B cell (primary cell): ENCODE measurements around the gene KHNYN. TPM values are rescaled to one million over a fixed set of nuclear protein-coding genes. Genes with fewer than 3 reads are reported as not detected.

ENCODE experiments used
- ATAC-seq: fragments of 200-7000 bp; cut with Tn5 transposase; one replicate; pipeline ENCODE4 v1.10.0; 2021; ENCODE audit warnings: low read depth, mild to moderate bottlenecking, moderate number of reproducible peaks, moderate library complexity
- CTCF ChIA-PET: fragments of 350-600 bp; sonication (Branson Sonifier 250); formaldehyde crosslinking; loops from one replicate; lab custom pipeline; 2021; ENCODE audit warnings: antibody characterized with exemption, inconsistent platforms; lab: Charles Lee
- POLR2A ChIA-PET: fragments of 350-600 bp; sonication (Branson Sonifier 250); formaldehyde crosslinking; loops from one replicate; lab custom pipeline; 2021; ENCODE audit warnings: antibody characterized with exemption; lab: Charles Lee
- DNase-seq: peaks from one replicate; pipeline ENCODE4 v3.0.0; 2013
- H2AFZ ChIP-seq: 2 replicates; pipeline ENCODE4 v1.6.1; 2012; ENCODE audit warnings: mild to moderate bottlenecking, low read depth, low read length; ENCODE audit not compliant: insufficient read depth, poor library complexity, severe bottlenecking
- H3K27ac ChIP-seq, 2 donors: 1 replicate in 1 of 2; 2 replicates in 1 of 2; pipeline ENCODE4 v1.5.1; 2012 to 2013; ENCODE audit warnings: low read length in 2 of 2, mild to moderate bottlenecking in 2 of 2, moderate library complexity in 1 of 2
- H3K27me3 ChIP-seq, 4 experiments: fragments of 200-600 bp in 1 of 4; sonication (generic) in 1 of 4; replicated peaks in 1 of 4; 1 replicate in 2 of 4; 2 replicates in 2 of 4; pipeline versions ENCODE4 v1.6.1 to v1.7.0; 2013 to 2016; ENCODE audit warnings: low read length in 3 of 4, mild to moderate bottlenecking in 2 of 4, mixed read lengths in 1 of 4, moderate library complexity in 1 of 4; ENCODE audit not compliant: insufficient read depth in 4 of 4, control insufficient read depth in 3 of 4; ENCODE audit errors: control extremely low read depth in 1 of 4
- H3K36me3 ChIP-seq, 2 experiments: replicated peaks in 1 of 2; 1 replicate in 1 of 2; 2 replicates in 1 of 2; pipeline versions ENCODE4 v1.6.1 to v1.7.1; 2013; ENCODE audit warnings: low read length in 1 of 2; ENCODE audit not compliant: insufficient read depth in 2 of 2, control insufficient read depth in 1 of 2; ENCODE audit errors: control extremely low read depth in 1 of 2, extremely low read depth in 1 of 2
- H3K4me1 ChIP-seq, 2 donors: fragments of 200-600 bp in 1 of 2; sonication (generic) in 1 of 2; 1 replicate in 1 of 2; 2 replicates in 1 of 2; pipeline versions ENCODE4 v1.5.1 to v1.6.1; 2013 to 2017; ENCODE audit warnings: low read length in 2 of 2; ENCODE audit not compliant: control insufficient read depth in 2 of 2, insufficient read depth in 2 of 2
- H3K4me2 ChIP-seq: replicated peaks from 2 replicates; pipeline ENCODE3; 2012; ENCODE audit warnings: mild to moderate bottlenecking, low read depth, low read length; ENCODE audit not compliant: poor library complexity, severe bottlenecking
- H3K4me3 ChIP-seq, 5 experiments: fragments of 200-600 bp in 1 of 5; sonication (generic) in 1 of 5; 1 replicate in 3 of 5; 2 replicates in 2 of 5; pipeline versions ENCODE4 v1.5.1 to v1.7.0; 2011 to 2016; ENCODE audit warnings: low read length in 4 of 5, mild to moderate bottlenecking in 4 of 5, low read depth in 2 of 5, control low read depth in 1 of 5, moderate library complexity in 1 of 5; ENCODE audit not compliant: insufficient read depth in 1 of 5; ENCODE audit errors: control extremely low read depth in 1 of 5, extremely low read depth in 1 of 5
- H3K79me2 ChIP-seq: fragments of 200-600 bp; sonication (generic); one replicate; pipeline ENCODE4 v1.6.0; 2016; ENCODE audit warnings: low read length; ENCODE audit not compliant: control insufficient read depth, insufficient read depth
- H3K9ac ChIP-seq: fragments of 200-600 bp; sonication (generic); 2 replicates; pipeline ENCODE4 v1.6.1; 2017; ENCODE audit warnings: mild to moderate bottlenecking, low read length, moderate library complexity
- H3K9me3 ChIP-seq, 3 donors: one replicate each; pipeline versions ENCODE4 v1.6.1 to v1.7.1; 2013; ENCODE audit warnings: low read length in 2 of 3; ENCODE audit not compliant: control insufficient read depth in 2 of 3, insufficient read depth in 1 of 3; ENCODE audit errors: control extremely low read depth in 1 of 3
- H4K20me1 ChIP-seq: 2 replicates; pipeline ENCODE4 v1.6.0; 2012; ENCODE audit warnings: mild to moderate bottlenecking, low read length; ENCODE audit not compliant: insufficient read depth, control insufficient read depth, poor library complexity, severe bottlenecking
- H3K27ac Mint-ChIP-seq: one replicate; pipeline ENCODE4 v1.8.0; 2021; ENCODE audit warnings: mixed read lengths
- H3K27me3 Mint-ChIP-seq: one replicate; pipeline ENCODE4 v1.8.0; 2021; ENCODE audit warnings: mixed read lengths
- H3K4me1 Mint-ChIP-seq: one replicate; pipeline ENCODE4 v1.8.0; 2021; ENCODE audit warnings: mixed read lengths
- H3K4me3 Mint-ChIP-seq: one replicate; pipeline ENCODE4 v1.8.0; 2021; ENCODE audit warnings: mixed read lengths
- H3K9me3 Mint-ChIP-seq: one replicate; pipeline ENCODE4 v1.8.0; 2022; ENCODE audit warnings: mixed read lengths; ENCODE audit not compliant: insufficient read depth
- CTCF ChIP-seq: fragments of 200-600 bp; IDR thresholded peaks from one replicate; pipeline ENCODE4 v1.8.0; 2022; ENCODE audit warnings: antibody characterized with exemption, mild to moderate bottlenecking
- EZH2 ChIP-seq: IDR thresholded peaks from 2 replicates; pipeline ENCODE4 v1.6.1; 2012; ENCODE audit warnings: borderline replicate concordance, low read depth, mild to moderate bottlenecking, moderate library complexity, low read length; ENCODE audit not compliant: insufficient read depth, poor library complexity, severe bottlenecking
- WGBS: methylation state at CpG from one replicate; pipeline ENCODE4 v1.1.5; 2013; ENCODE audit warnings: missing lambda C conversion rate; ENCODE audit not compliant: insufficient coverage; 5-methylcytosine and 5-hydroxymethylcytosine counted together
- intact Hi-C: fragments of 100-400 bp; cut with micrococcal nuclease; formaldehyde crosslinking; loops from one replicate; pipeline ENCODE4 v1.10.0; 2022
- polyA plus RNA-seq: library from polyadenylated mRNA; depleted of rRNA; stranded (reverse); fragments of >200 nt; gene quantifications from 2 replicates; pipeline ENCODE4 v1.2.3, GENCODE V29; 2012
- total RNA-seq, 2 donors: library from RNA; stranded (reverse); fragments of 120-200 nt in 1 of 2; gene quantifications; 1 replicate in 1 of 2; 2 replicates in 1 of 2; pipeline versions ENCODE4 v1.2.3 to v1.2.4, GENCODE V29; 2013 to 2022

The KHNYN gene
- total and polyA plus RNA-seq, 2 donors (not counting 1 experiment from before 2014, with no cell fraction given): 74.4 to 184 TPM

- Histone ChIP-seq H3K27me3 (peaks cover 0 to 4% (median 1%) of the 10 kb centered on the region in 4 experiments), H3K27ac (no peak overlapping the region), H3K4me2 (no peak overlapping the region), H3K4me1 (no peaks in the 10 kb centered on the region), H3K4me3 (no peak overlapping the region), H3K9me3 (no peaks in the 10 kb centered on the region), H2AFZ (no peak overlapping the region), H3K9ac (no peak overlapping the region), H3K79me2 (no peaks in the 10 kb centered on the region), H3K36me3 (no peaks in the 10 kb centered on the region), H4K20me1 (no peaks in the 10 kb centered on the region)
- Mint-ChIP-seq H3K27me3 (peaks cover 9% of the 10 kb centered on the region), H3K27ac (no peak overlapping the region), H3K9me3 (no peaks in the 10 kb centered on the region), H3K4me1 (no peaks in the 10 kb centered on the region), H3K4me3 (no peak overlapping the region)
- ATAC-seq: no peak
- intact Hi-C loops: no loop called here
- TF ChIP-seq EZH2: no peak
- no peak for TF ChIP-seq CTCF
- WGBS: 88% methylated on average over 7 of the region's 8 CpGs
- no peak for DNase-seq
- CTCF ChIA-PET: no interaction called here
- POLR2A ChIA-PET: no interaction called here
Measured at GRCh38 chr14:24381363-24382063, 48.2 kb upstream of the KHNYN start.

GRCh38 chr14:24382064-24382371 is 47.7 kb upstream of the KHNYN start:
- H3K4me1 ChIP-seq: no peaks in the 10 kb centered on the region
- no peak overlapping the region for H3K9ac ChIP-seq
- no peaks in the 10 kb centered on the region for H4K20me1 ChIP-seq
- Mint-ChIP-seq H3K4me3 (no peak overlapping the region), H3K27ac (no peak overlapping the region), H3K9me3 (no peaks in the 10 kb centered on the region), H3K4me1 (no peaks in the 10 kb centered on the region), H3K27me3 (peaks cover 13% of the 10 kb centered on the region)
- POLR2A ChIA-PET: no interaction called here
- WGBS: 89% methylated on average over 4 of the region's 4 CpGs
- no peaks in the 10 kb centered on the region for H3K36me3 ChIP-seq
- H3K9me3 ChIP-seq: no peaks in the 10 kb centered on the region
- intact Hi-C loops: no loop called here
- no peak overlapping the region for H3K4me3 ChIP-seq
- TF ChIP-seq CTCF (no peak), EZH2 (no peak)
- H2AFZ ChIP-seq: no peak overlapping the region
- DNase-seq (no peak), ATAC-seq (no peak)
- H3K79me2 ChIP-seq: no peaks in the 10 kb centered on the region
- H3K4me2 ChIP-seq: no peak overlapping the region
- H3K27me3 ChIP-seq: peaks cover 0 to 3% (median 1%) of the 10 kb centered on the region in 4 experiments
- H3K27ac ChIP-seq: no peak overlapping the region
- CTCF ChIA-PET: no interaction called here
